Choroid plexus epithelial cell (primary cell): ENCODE measurements around the gene SLC25A48.

ENCODE experiments used
- DNase-seq: peaks from one replicate; pipeline ENCODE4 v3.0.0-alpha.2; 2010; ENCODE audit warnings: low read depth
- H3K4me3 ChIP-seq: 2 replicates; pipeline ENCODE4 v1.5.1; 2011; ENCODE audit warnings: low read depth, mild to moderate bottlenecking, control low read depth, low read length, moderate library complexity
- TF ChIP-seq, protein P1 (sequence below): conservative IDR thresholded peaks from 2 replicates; pipeline ENCODE4 v1.5.1; 2011; ENCODE audit warnings: low read depth, mild to moderate bottlenecking, control low read depth, inconsistent platforms, low read length, moderate library complexity

Gene SLC25A48

DNA sequence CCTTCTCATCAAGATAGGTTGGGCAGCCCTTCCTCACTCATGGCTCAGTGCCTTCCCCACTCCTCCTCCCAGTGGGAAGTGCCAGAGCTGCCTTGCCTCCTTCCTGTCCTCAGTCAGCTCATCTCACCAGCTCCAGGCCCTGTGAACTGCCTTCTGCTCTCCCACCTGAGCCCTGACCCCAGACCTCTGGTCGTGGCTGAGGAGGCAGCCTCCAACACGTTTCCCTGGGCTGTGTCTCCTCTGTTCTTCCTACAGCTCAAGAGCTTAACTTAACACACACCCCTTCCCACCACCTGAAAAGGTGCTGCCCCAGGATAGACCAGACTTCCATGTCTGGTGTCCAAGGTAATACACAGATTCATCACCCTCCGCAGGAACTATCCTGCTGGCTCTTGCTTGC, 40.0 kb downstream of the SLC25A48 start:
- no peak for DNase-seq
- H3K4me3 ChIP-seq = no peak overlapping the region
- TF ChIP-seq, protein P1, sequence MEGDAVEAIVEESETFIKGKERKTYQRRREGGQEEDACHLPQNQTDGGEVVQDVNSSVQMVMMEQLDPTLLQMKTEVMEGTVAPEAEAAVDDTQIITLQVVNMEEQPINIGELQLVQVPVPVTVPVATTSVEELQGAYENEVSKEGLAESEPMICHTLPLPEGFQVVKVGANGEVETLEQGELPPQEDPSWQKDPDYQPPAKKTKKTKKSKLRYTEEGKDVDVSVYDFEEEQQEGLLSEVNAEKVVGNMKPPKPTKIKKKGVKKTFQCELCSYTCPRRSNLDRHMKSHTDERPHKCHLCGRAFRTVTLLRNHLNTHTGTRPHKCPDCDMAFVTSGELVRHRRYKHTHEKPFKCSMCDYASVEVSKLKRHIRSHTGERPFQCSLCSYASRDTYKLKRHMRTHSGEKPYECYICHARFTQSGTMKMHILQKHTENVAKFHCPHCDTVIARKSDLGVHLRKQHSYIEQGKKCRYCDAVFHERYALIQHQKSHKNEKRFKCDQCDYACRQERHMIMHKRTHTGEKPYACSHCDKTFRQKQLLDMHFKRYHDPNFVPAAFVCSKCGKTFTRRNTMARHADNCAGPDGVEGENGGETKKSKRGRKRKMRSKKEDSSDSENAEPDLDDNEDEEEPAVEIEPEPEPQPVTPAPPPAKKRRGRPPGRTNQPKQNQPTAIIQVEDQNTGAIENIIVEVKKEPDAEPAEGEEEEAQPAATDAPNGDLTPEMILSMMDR = no peak

DNA sequence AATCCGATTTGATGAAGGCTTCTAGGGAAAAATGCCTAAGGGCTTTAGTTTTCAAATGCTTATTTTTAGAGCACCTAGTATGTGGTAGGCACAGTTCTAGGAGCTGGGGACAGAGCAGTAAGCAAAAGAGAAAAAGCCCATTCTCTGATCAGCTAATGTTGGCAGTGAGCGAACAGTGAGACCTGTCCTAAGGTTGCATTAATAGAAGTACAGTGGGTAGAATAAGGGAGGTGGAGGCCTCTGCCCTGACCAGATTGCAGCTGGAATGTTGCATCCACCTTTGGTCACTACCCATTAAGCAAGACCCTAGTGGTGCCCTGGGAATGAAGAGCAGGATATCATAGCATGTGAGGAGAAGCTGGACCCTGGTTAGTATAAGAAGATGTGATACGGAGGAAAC, 41.1 kb downstream of the SLC25A48 start:
- TF ChIP-seq, protein P1 = no peak
- H3K4me3 ChIP-seq = no peak overlapping the region
- DNase-seq = no peak

DNA sequence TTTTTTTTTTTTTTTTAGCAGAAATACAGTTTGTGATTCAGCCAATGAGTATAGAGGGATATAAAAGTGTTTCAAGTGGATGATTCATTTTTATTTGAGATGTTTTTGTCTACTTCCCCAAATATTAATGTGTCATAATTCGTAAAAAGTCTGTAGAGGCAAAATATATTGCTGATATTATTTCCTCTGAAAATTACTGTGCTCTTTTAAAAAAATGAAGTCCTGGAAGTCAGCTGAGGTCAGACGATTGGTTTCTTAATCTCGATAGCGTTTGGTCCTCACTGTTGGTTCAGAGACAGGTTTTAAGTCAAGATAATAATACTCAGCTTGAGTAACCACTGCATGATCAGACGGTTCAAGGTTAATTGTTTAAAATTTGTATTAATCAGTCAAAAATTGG, 41.7 kb downstream of the SLC25A48 start:
- H3K4me3 ChIP-seq = no peak overlapping the region
- no peak for DNase-seq
- TF ChIP-seq, protein P1 = no peak

DNA sequence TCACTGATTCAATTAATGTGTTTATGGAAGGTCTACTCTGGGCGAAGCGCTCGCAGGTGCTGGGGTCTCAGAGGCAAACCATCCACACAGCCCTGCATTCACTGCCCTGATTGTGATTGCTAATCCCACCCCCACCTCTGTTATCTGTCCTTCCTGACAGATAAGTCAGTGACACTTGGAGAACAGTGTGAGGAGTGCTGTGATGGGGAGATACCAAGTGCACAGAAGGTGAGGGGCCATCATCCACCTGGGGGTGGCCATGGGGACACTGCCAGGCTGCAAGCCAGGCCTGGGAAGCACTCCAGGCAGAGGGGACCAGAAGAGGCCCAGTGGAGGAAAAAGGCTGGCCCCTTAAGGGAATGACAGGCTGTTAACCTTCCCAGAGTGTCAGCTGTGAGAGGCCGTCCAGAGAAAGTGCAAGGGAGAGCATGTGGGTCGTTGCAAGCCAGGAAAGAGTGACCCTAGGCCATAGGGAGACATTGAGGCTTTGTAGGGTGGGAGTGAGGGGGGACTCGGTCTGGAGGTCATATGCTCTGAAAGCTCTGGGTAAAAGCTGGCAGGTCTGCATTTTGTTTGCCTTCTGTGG, 43.2 kb downstream of the SLC25A48 start:
- DNase-seq = no peak
- TF ChIP-seq, protein P1 = no peak

DNA sequence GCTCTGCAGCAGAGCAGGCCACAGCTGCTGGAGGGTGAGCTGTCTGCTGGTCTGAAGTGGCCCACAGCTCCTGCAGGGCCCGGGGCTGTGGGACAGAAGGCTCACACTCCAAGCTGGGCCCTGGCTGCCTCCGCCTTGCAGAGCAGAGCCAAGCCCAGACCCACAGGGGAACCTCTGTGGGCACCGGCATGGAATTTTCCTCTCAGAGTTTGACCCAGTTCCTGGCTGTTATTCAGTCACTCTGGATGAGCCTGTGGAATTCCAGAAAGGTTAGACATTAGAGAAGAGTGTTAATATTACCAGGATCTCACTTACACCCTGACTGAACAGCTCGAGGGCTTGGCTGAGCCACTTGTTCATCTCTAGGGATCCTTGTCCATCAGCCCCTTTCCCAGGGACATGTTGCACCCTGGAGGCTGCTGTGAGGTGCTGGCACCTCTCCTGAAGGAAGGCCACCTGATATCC, 43.7 kb downstream of the SLC25A48 start:
- no peak overlapping the region for H3K4me3 ChIP-seq
- TF ChIP-seq, protein P1 = no peak
- no peak for DNase-seq

More for the DNA sequence above, 43.2 kb downstream of the SLC25A48 start:
- no peak overlapping the region for H3K4me3 ChIP-seq

DNA sequence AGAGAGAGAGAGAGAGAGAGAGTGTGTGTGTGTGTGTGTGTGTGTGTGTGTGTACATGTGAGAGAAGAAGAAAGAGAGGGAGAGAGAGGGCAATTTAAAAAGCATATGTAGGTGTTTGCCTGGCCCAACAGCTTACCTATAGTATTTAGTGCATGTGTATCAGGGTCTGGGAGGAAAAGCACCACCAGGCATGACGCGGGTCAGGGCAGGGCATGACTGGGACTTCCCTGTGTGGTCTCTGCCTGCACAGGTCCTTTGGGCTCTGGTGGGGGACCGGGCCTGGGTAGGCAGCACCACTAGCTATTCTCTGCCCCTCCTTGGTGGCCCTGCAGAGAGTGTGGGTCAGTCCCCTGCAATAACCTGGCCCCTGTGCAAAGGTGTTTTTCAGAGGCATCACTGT, 45.1 kb downstream of the SLC25A48 start:
- TF ChIP-seq, protein P1 = no peak
- no peak overlapping the region for H3K4me3 ChIP-seq
- no peak for DNase-seq

DNA sequence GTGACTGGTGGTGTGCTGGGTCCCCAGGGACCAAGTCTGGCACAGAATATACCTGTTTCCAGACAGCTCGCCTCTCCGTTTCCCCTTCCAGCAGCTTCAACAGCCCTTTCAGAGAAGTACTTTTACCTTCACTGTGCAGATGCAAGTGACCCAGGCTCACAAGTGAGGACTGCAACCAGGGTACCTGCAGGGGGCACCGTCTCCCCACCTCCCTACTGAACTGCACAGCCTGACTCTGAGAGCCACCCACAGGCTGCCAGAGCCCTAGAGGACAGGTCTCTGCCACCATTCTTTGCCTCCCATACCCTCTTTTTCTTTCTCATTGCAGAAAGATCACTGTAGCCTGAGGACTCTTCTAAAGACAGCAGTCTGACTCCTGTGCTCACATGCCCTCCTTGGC, 45.8 kb downstream of the SLC25A48 start:
- H3K4me3 ChIP-seq = no peak overlapping the region
- peak; percentile 13 for DNase-seq
- TF ChIP-seq, protein P1 = peak; percentile 40
